ENCODE results near the gene PIH1D1. TPM values are rescaled to one million over a fixed set of nuclear protein-coding genes. Genes with fewer than 3 reads are reported as not detected.

The PIH1D1 gene
- total and polyA plus RNA-seq, 10 of the 15 experiments (the other 5 are each of a cell fraction or from before 2014, with no cell fraction given) = 16.1 to 153 (median 106) TPM

- TF ChIP-seq CEBPZ (IDR thresholded peaks at IDR 0.05; ENCODE audit: low read depth, low read length) (no peak), ZNF207 (IDR thresholded peaks at IDR 0.05; ENCODE audit: borderline replicate concordance) (no peak), RCOR1 (conservative IDR thresholded peaks at IDR 0.05; ENCODE audit: low read depth, low read length) (no peak), TAF1 (IDR thresholded peaks at IDR 0.05; ENCODE audit: borderline replicate concordance, low read depth, low read length) (no peak), RAD21 (IDR thresholded peaks at IDR 0.05; ENCODE audit: insufficient read depth, low read depth, low read length) (peak; percentile 20; the same call in 1 of the 2 replicates)
- 17% methylated on average over 7 of the region's 7 CpGs for WGBS (ENCODE audit: insufficient coverage, insufficient replicate concordance, low lambda C conversion rate, missing lambda C conversion rate)
- Histone ChIP-seq H3K79me2 (ENCODE audit: control insufficient read depth, insufficient read depth, low read length) (no peaks in the 10 kb centered on the region), H3K4me2 (ENCODE audit: control insufficient read depth, insufficient read depth) (no peak overlapping the region), H2AFZ (ENCODE audit: control insufficient read depth, low read depth, low read length) (no peak overlapping the region), H4K20me1 (ENCODE audit: control insufficient read depth, insufficient read depth) (no peaks in the 10 kb centered on the region), H3K36me3 (ENCODE audit: control insufficient read depth in 2 of 2, insufficient read depth in 2 of 2, low read length in 1 of 2) (no peaks in the 10 kb centered on the region), H3K9ac (ENCODE audit: control insufficient read depth, insufficient read depth, low read length) (no peak overlapping the region), H3K4me3 (no peak overlapping the region), H3K9me3 (replicated peaks; ENCODE audit: control insufficient read depth, insufficient read depth, low read length) (no peaks in the 10 kb centered on the region), H3K4me1 (ENCODE audit: control insufficient read depth, insufficient read depth, low read length) (0 out of 2 replicates have a peak, but pooled peaks cover 3% of the 10 kb centered on the region), H3K27me3 (replicated peaks in 1 of 2; ENCODE audit: control insufficient read depth in 2 of 2, insufficient read depth in 2 of 2, low read length in 1 of 2) (peaks cover 9 to 24% of the 10 kb centered on the region in 2 experiments), H3K27ac (ENCODE audit: control insufficient read depth, insufficient read depth) (no peak overlapping the region)
- POLR2A ChIA-PET = interaction anchor here (0.6 to 1.8 kb wide), 2 partner anchors 9 to 13 kb away, joined by 3 to 5 read pairs; no protein-coding TSS in a partner anchor
- RAD21 ChIA-PET (ENCODE audit: unreplicated experiment) = interaction anchor here (1.0 to 1.8 kb wide), 4 partner anchors 21 to 128 kb away, joined by 3 to 4 read pairs (median 4); no protein-coding TSS in a partner anchor
- intact Hi-C loops (cut with micrococcal nuclease; ENCODE audit: unreplicated experiment) (no loop called here), in situ Hi-C loops (cut with MboI) (no loop called here)
- FAIRE-seq (no peak), DNase-seq (ENCODE audit: low read depth, low spot score) (no peak), ATAC-seq (no peak)
- no TSS peak for BruUV-seq (replicated peaks)
- CTCF ChIA-PET = interaction anchor here (0.8 to 3.8 kb wide), 8 partner anchors 9 to 191 kb away, joined by 3 to 19 read pairs (median 3); no protein-coding TSS in a partner anchor
- SMC1A ChIA-PET (ENCODE audit: uncharacterized antibody, unreplicated experiment) = interaction anchor here (1.0 to 3.0 kb wide), 4 partner anchors 13 to 116 kb away, joined by 3 to 9 read pairs (median 4); no protein-coding TSS in a partner anchor
Observed at GRCh38 chr19:49417088-49417487, 34.5 kb downstream of the PIH1D1 start.
